ENCODE results near the gene ATG2A.

DNA sequence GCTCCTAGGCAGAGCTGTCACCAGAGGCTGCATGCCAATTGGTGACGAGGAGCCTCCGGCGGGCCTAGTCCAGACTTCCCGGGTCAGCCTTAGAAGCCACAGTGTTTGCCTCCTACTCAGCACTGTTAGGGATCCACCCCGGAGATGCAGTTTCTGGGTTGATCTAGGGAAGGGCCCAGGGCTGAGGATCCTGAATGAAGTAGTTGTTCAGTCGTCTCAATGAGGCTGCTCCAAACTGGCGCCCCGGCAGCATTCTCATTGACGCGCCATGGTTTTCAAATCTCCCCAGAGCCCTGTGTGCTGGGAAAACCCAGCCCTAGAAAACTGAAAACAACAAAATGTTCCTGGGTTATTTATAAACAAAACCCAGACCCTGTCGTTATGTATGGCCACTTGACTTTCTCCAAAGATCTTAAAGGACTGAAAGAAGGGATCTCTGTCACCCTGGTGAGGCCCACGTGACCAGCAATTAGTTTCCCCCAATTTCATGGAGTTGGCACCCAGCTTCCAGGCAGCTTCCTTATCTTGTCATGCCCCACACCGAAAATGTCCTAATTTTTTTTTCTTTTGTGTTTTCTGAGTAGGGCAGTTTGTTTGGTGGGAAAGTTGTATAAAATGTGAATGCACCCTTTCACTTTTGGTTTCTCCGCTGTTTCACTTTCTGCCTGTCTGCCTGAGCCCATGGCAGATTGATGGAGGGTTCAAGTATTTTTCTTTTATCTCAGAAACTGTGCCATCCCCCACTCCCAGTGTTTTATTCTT lies 36.6 kb downstream of the ATG2A start:
- TF ChIP-seq EZH2 (IDR thresholded peaks at IDR 0.05; ENCODE audit: insufficient read depth, low read length) (no peak), CTCF (IDR thresholded peaks at IDR 0.05; ENCODE audit: insufficient read depth, low read depth, low read length) (no peak)

All from astrocyte (in vitro differentiated cells and primary cell).